ENCODE results near the gene PHYHD1. TPM values are rescaled to one million over a fixed set of nuclear protein-coding genes. Genes with fewer than 3 reads are reported as not detected.

Gene PHYHD1
- total RNA-seq, 4 donors from 2014 or later = 4.4 to 23.9 (median 7.5) TPM; not detected in 1

- Histone ChIP-seq H3K27ac (peak overlapping the region in 3 of 4 donors; percentile 1 to 25 (median 18)), H3K4me3 (no peak overlapping the region), H3K36me3 (peaks cover 0 to 29% (median 0%) of the 10 kb centered on the region in 3 donors), H3K27me3 (no peaks in the 10 kb centered on the region), H3K9me3 (no peaks in the 10 kb centered on the region), H3K4me1 (peaks cover 2 to 55% (median 7%) of the 10 kb centered on the region in 4 donors)
- no peak for TF ChIP-seq POLR2A (IDR thresholded peaks at IDR 0.05)
- TF ChIP-seq, protein P1, sequence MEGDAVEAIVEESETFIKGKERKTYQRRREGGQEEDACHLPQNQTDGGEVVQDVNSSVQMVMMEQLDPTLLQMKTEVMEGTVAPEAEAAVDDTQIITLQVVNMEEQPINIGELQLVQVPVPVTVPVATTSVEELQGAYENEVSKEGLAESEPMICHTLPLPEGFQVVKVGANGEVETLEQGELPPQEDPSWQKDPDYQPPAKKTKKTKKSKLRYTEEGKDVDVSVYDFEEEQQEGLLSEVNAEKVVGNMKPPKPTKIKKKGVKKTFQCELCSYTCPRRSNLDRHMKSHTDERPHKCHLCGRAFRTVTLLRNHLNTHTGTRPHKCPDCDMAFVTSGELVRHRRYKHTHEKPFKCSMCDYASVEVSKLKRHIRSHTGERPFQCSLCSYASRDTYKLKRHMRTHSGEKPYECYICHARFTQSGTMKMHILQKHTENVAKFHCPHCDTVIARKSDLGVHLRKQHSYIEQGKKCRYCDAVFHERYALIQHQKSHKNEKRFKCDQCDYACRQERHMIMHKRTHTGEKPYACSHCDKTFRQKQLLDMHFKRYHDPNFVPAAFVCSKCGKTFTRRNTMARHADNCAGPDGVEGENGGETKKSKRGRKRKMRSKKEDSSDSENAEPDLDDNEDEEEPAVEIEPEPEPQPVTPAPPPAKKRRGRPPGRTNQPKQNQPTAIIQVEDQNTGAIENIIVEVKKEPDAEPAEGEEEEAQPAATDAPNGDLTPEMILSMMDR (IDR thresholded peaks at IDR 0.05) = no peak
- DNase-seq = no peak
Measured at GRCh38 chr9:128887914-128888350, 32.9 kb upstream of the PHYHD1 start.

DNA sequence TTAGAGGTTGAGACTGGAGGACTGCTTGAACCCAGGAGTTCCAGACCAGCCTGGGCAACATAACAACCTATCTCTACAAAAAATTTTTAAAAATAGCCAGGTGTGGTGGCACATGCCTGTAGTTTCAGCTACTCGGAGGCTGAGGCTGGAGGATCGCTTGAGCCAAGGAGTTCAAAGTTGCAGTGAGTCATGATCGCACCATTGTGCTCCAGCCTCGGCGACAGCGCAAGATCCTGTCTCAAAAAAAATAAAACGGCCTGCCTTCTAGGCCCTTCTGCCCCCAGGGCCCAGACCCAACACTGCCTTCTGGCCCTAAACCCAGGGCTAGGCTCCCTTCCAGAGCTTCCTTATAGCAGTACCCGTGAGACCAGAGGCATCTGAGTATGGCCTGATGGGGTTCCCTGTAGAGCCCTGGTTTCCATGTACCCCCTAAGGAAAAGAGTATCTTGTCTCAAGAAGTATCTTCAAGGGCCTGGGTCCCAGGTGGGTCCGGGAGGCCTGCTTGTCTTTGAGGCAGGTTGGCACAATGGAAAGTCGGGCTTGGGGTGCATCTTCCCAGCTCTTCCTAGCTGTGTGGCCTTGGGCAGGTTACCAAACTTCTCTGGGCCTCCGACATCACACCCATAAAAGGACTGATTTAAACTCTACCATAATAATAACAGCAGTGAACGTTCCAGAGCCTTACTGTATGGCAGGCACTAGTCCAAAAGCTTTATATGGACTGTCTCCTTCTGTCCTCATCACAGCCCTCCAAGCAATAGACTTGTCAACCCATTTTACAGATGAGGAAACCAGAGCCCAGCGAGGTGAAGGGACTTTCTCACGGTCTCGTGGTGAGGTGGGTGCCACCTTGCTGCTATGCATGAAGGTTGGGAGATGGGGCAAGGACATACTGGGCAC is 29.2 kb upstream of the PHYHD1 start:
- no peak for DNase-seq
- Histone ChIP-seq H3K4me3 (peak overlapping the region in 1 of 4 donors; percentile 5), H3K27ac (peak overlapping the region; percentile 32 to 89 (median 62)), H3K4me1 (peaks cover 0 to 36% (median 3%) of the 10 kb centered on the region in 4 donors), H3K27me3 (no peaks in the 10 kb centered on the region), H3K36me3 (peaks cover 0 to 47% (median 0%) of the 10 kb centered on the region in 3 donors), H3K9me3 (no peaks in the 10 kb centered on the region)
- TF ChIP-seq POLR2A (IDR thresholded peaks at IDR 0.05) = no peak
- TF ChIP-seq, protein P1 (IDR thresholded peaks at IDR 0.05) = no peak

- Histone ChIP-seq H3K4me3 (peak overlapping the region in 2 of 4 donors; percentile 5 to 8), H3K9me3 (no peaks in the 10 kb centered on the region), H3K27ac (peak overlapping the region; percentile 32 to 89 (median 62)), H3K36me3 (peaks cover 0 to 48% (median 0%) of the 10 kb centered on the region in 3 donors), H3K4me1 (peaks cover 0 to 31% (median 3%) of the 10 kb centered on the region in 4 donors), H3K27me3 (no peaks in the 10 kb centered on the region)
- DNase-seq = peak in 2 of 3 donors; percentile 87 to 90
- TF ChIP-seq POLR2A (IDR thresholded peaks at IDR 0.05) = no peak
- TF ChIP-seq, protein P1 (IDR thresholded peaks at IDR 0.05) = no peak
Measured at GRCh38 chr9:128892221-128892921, 28.4 kb upstream of the PHYHD1 start.

DNA sequence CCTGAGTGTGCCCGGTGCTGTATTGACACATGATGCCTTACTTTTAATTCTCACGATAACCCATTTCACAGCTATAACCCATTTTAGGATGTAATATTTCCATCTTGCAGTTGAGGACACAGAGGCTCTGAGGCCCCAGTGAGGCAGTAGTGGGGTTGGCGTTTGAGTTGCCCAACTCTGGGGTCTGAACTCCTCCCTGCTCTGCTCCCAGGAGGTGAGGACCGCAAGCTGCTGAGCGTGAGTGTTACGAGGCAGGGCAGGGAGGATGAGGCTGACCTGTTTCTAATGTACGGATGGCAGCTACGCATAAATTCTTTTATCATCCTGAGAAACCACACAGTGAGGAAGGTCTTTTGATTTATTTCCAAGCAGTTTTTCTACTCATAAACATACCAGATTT is 27.4 kb upstream of the PHYHD1 start:
- Histone ChIP-seq H3K4me1 (peaks cover 0 to 26% (median 3%) of the 10 kb centered on the region in 4 donors), H3K36me3 (peaks cover 0 to 43% (median 0%) of the 10 kb centered on the region in 3 donors), H3K27ac (peak overlapping the region; percentile 32 to 89 (median 62)), H3K4me3 (no peak overlapping the region), H3K27me3 (no peaks in the 10 kb centered on the region), H3K9me3 (no peaks in the 10 kb centered on the region)
- no peak for DNase-seq
- no peak for TF ChIP-seq POLR2A (IDR thresholded peaks at IDR 0.05)
- TF ChIP-seq, protein P1 (IDR thresholded peaks at IDR 0.05) = no peak

DNA sequence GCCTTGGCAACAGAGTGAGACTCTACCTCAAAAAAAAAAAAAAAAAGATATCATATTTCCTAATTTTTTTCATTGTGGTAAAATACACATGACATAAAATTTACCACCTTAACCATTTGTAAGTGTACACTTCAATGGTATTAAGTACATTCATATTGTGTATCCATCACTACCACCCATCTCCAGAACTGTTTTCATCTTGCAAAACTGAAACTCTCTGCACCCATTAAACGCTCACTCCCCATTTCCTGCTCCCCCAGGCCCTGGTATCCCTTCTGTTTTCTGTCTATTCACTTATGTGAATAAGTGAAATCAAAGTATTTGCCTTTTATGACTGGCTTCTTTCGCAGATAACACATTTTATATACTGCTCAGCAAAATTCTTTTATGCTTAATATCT is 26.0 kb upstream of the PHYHD1 start:
- DNase-seq = no peak
- TF ChIP-seq, protein P1 (IDR thresholded peaks at IDR 0.05) = no peak
- TF ChIP-seq POLR2A (IDR thresholded peaks at IDR 0.05) = no peak
- H3K9me3 ChIP-seq = no peaks in the 10 kb centered on the region
- H3K27ac ChIP-seq = no peak overlapping the region
- H3K4me3 ChIP-seq = no peak overlapping the region
- H3K4me1 ChIP-seq = peaks cover 0 to 23% (median 6%) of the 10 kb centered on the region in 4 donors
- peaks cover 0 to 42% (median 0%) of the 10 kb centered on the region in 3 donors for H3K36me3 ChIP-seq
- H3K27me3 ChIP-seq = no peaks in the 10 kb centered on the region
